BLaER1 (cell line): ENCODE data around the gene RYR3.

Experiments used
- H3K27ac ChIP-seq: shearing (Covaris generic); formaldehyde crosslinking; 2 replicates; pipeline ENCODE4 v1.8.1; 2022
- H3K27me3 ChIP-seq: shearing (Covaris generic); formaldehyde crosslinking; 2 replicates; pipeline ENCODE4 v1.8.1; 2022
- H3K36me3 ChIP-seq: shearing (Covaris generic); formaldehyde crosslinking; 2 replicates; pipeline ENCODE4 v1.8.1; 2022
- H3K4me1 ChIP-seq: shearing (Covaris generic); formaldehyde crosslinking; 2 replicates; pipeline ENCODE4 v1.8.1; 2022
- H3K4me2 ChIP-seq: shearing (Covaris generic); formaldehyde crosslinking; 2 replicates; pipeline ENCODE4 v1.8.1; 2022
- H3K4me3 ChIP-seq: shearing (Covaris generic); formaldehyde crosslinking; 2 replicates; pipeline ENCODE4 v1.8.1; 2022
- H3K9ac ChIP-seq: shearing (Covaris generic); formaldehyde crosslinking; 2 replicates; pipeline ENCODE4 v1.8.1; 2022
- H3K9me3 ChIP-seq: shearing (Covaris generic); formaldehyde crosslinking; 2 replicates; pipeline ENCODE4 v1.8.1; 2022
- H4K20me1 ChIP-seq: shearing (Covaris generic); formaldehyde crosslinking; 2 replicates; pipeline ENCODE4 v1.8.1; 2022
- Cebpa-rat ChIP-seq: shearing (Covaris generic); IDR thresholded peaks from 2 replicates; pipeline ENCODE4 v1.8.1; 2022

Gene RYR3

DNA sequence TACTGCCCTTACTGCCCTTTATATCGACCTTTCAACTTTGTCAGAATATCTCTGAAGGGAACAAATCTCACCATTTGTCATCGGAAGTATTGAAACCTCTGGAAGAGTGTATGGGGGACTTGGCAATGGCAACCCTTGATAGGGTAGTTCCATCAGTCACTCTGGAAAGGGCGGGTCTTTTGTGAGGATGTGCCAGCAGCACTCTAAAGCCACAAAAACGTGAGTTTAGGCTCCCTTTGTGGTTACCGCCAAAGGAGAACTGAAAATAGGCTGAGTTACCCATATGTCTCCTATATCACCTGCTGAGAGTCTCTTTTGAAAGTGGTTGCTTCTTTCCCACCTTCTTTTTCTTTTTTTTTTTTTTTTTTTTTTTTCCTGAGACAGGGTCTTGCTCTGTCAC lies 360.7 kb downstream of the RYR3 start:
- TF ChIP-seq Cebpa-rat: no peak
- Histone ChIP-seq H3K9me3 (no peaks in the 10 kb centered on the region), H3K36me3 (no peaks in the 10 kb centered on the region), H3K4me3 (no peak overlapping the region), H3K27ac (no peak overlapping the region), H3K4me1 (peaks cover 6% of the 10 kb centered on the region; the same call in 1 of the 2 replicates), H3K9ac (no peak overlapping the region), H3K4me2 (no peak overlapping the region), H4K20me1 (no peaks in the 10 kb centered on the region), H3K27me3 (no peaks in the 10 kb centered on the region)

DNA sequence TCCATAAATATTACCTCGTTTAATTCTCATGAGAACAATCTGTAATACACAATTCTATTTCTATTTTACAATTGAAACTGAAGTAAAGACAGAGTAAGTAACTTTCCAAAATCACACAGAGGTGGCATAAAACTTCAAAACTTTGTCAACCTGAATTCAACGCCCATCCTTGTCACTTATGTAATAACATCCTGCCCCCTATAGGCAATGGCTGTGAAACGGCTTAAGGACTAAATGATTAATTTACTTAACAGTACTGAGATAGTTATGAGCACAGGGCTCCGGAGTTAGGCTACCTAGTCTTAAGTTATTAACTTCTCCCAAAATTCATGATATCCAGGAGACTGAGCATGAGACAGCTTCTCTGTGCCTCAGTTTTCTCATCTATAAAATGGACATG lies 364.5 kb downstream of the RYR3 start:
- H3K4me1 ChIP-seq: peaks cover 32% of the 10 kb centered on the region
- no peaks in the 10 kb centered on the region for H3K36me3 ChIP-seq
- no peak overlapping the region for H3K4me2 ChIP-seq
- H3K9ac ChIP-seq: no peak overlapping the region
- no peak overlapping the region for H3K4me3 ChIP-seq
- TF ChIP-seq Cebpa-rat: no peak
- H3K27me3 ChIP-seq: no peaks in the 10 kb centered on the region
- no peak overlapping the region for H3K27ac ChIP-seq
- no peaks in the 10 kb centered on the region for H4K20me1 ChIP-seq
- H3K9me3 ChIP-seq: no peaks in the 10 kb centered on the region

DNA sequence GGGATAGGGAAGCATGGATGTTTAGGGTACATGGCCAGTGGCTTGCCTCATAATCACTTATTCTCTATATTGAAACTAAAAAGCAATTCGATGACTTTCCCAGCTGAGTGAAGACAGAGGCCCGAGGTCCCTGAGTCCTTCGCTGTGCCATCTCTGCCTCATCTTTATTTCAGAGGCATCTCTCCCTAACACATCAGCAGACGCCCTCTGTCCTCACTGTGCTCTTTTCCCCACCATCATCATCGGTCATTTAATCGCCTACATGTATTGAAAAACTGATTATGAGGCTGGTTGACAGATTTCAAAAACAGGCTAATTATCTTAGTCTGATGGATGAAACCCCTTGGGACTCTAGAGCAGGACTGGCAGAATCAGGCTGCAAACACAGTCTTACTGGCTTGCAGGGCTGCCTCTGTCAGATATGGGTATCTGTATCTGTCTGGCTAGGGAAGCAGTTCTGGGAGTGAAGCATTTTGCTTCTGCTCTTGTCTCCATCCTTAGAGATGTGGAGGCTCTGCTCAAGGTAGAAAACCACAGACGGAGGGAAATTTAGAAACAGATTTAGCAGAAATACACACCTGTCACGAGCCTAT lies 366.6 kb downstream of the RYR3 start:
- H3K9me3 ChIP-seq: no peaks in the 10 kb centered on the region
- H3K4me2 ChIP-seq: peak overlapping the region; percentile 9; the same call in 1 of the 2 replicates
- no peaks in the 10 kb centered on the region for H4K20me1 ChIP-seq
- peaks cover 25% of the 10 kb centered on the region for H3K4me1 ChIP-seq
- no peaks in the 10 kb centered on the region for H3K27me3 ChIP-seq
- no peak overlapping the region for H3K4me3 ChIP-seq
- H3K36me3 ChIP-seq: no peaks in the 10 kb centered on the region
- H3K9ac ChIP-seq: no peak overlapping the region
- H3K27ac ChIP-seq: no peak overlapping the region
- TF ChIP-seq Cebpa-rat: no peak

DNA sequence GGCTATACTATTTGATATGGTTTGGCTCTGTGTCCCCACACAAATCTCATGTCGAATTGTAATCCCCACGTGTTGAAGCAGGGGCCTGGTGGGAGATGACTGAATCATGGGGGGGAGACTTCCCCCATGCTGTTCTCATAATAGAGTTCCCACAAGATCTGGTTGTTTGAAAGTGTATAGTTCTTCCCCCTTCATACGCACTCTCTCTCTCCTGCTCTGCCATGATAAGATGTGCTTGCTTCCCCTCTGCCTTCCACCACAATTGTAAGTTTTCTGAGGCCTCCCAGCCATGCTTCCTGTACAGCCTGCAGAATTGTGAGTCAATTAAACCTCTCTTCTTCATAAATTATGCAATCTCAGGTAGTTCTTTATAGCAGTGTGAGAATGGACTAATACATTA lies 367.4 kb downstream of the RYR3 start:
- peaks cover 25% of the 10 kb centered on the region for H3K4me1 ChIP-seq
- H3K27ac ChIP-seq: 0 out of 2 replicates have a peak overlapping the region, but pooled peaks have one; percentile 38
- peak overlapping the region; percentile 31; the same call in 1 of the 2 replicates for H3K4me2 ChIP-seq
- H3K36me3 ChIP-seq: no peaks in the 10 kb centered on the region
- no peak overlapping the region for H3K4me3 ChIP-seq
- no peaks in the 10 kb centered on the region for H3K27me3 ChIP-seq
- H3K9ac ChIP-seq: no peak overlapping the region
- H3K9me3 ChIP-seq: no peaks in the 10 kb centered on the region
- H4K20me1 ChIP-seq: no peaks in the 10 kb centered on the region
- TF ChIP-seq Cebpa-rat: no peak

DNA sequence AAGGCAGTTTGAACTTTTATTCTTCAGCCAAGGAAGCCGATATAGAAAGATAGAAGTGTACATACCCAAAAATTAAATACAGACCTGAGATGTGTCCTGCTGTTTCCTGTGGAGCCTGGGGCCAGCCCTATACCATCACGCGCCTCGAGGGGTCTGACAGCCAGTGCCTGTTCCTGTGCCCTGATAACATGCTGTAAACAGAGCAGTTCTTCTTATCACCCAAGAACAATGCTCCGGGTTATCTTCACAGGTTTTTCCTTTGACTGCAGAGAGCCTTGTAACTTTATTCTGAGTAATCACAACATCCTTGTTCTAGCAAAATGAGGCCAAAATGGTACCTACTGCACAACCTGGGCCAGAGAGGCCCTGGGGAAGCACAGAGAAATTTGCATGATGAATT lies 367.8 kb downstream of the RYR3 start:
- H3K4me3 ChIP-seq: no peak overlapping the region
- peak overlapping the region; percentile 38; the same call in 1 of the 2 replicates for H3K27ac ChIP-seq
- H4K20me1 ChIP-seq: no peaks in the 10 kb centered on the region
- TF ChIP-seq Cebpa-rat: no peak
- no peak overlapping the region for H3K9ac ChIP-seq
- no peaks in the 10 kb centered on the region for H3K36me3 ChIP-seq
- H3K4me1 ChIP-seq: peaks cover 25% of the 10 kb centered on the region
- H3K27me3 ChIP-seq: no peaks in the 10 kb centered on the region
- peak overlapping the region; percentile 31 for H3K4me2 ChIP-seq
- peaks cover 4% of the 10 kb centered on the region; the same call in 1 of the 2 replicates for H3K9me3 ChIP-seq

DNA sequence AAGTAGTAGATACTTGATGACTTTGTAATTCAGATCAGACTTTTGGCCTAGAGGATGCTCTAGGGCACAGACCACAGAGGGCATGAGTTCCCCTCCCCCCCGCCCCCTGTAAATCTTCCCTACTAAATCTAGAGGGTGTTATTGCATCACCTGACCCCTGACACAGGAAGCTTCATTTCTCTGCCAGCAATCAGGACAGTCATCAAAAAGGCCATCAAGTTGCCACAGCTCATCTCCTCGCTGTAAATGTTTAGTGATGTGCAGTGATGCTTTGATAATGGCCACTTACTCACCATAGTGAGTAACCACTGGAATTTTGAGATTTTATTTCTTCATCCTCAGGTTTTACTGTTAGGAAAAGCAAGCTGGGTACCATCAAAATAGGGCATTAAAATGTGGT lies 368.3 kb downstream of the RYR3 start:
- Histone ChIP-seq H3K4me3 (no peak overlapping the region), H4K20me1 (no peaks in the 10 kb centered on the region), H3K9ac (no peak overlapping the region), H3K4me1 (peaks cover 25% of the 10 kb centered on the region), H3K4me2 (peak overlapping the region; percentile 31), H3K27me3 (no peaks in the 10 kb centered on the region), H3K9me3 (peaks cover 4% of the 10 kb centered on the region; the same call in 1 of the 2 replicates), H3K27ac (no peak overlapping the region), H3K36me3 (no peaks in the 10 kb centered on the region)
- TF ChIP-seq Cebpa-rat: no peak

DNA sequence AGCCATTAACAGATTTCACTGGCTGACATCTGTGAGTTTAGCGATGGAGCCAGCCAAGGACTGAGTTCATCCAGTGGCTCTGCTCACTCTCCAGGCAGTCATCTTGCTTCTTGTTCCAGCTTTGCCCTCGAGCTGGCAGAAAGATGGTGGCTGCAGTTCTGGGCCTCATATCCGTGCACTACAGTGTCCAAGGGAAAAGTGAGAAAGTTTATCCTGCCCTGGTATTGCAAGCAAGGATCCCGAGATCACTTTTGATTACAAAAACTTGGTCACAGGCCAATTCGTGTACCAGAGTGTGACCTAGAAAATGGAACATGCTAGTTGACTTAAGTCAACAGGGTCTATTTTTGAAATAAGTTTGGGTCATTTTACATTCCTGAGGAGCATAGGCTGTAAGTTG lies 369.6 kb downstream of the RYR3 start:
- Histone ChIP-seq H3K27ac (no peak overlapping the region), H3K4me2 (no peak overlapping the region), H3K27me3 (no peaks in the 10 kb centered on the region), H3K9ac (no peak overlapping the region), H3K4me1 (peaks cover 25% of the 10 kb centered on the region), H3K36me3 (no peaks in the 10 kb centered on the region), H3K9me3 (peaks cover 4% of the 10 kb centered on the region; the same call in 1 of the 2 replicates), H3K4me3 (no peak overlapping the region), H4K20me1 (no peaks in the 10 kb centered on the region)
- TF ChIP-seq Cebpa-rat: no peak

DNA sequence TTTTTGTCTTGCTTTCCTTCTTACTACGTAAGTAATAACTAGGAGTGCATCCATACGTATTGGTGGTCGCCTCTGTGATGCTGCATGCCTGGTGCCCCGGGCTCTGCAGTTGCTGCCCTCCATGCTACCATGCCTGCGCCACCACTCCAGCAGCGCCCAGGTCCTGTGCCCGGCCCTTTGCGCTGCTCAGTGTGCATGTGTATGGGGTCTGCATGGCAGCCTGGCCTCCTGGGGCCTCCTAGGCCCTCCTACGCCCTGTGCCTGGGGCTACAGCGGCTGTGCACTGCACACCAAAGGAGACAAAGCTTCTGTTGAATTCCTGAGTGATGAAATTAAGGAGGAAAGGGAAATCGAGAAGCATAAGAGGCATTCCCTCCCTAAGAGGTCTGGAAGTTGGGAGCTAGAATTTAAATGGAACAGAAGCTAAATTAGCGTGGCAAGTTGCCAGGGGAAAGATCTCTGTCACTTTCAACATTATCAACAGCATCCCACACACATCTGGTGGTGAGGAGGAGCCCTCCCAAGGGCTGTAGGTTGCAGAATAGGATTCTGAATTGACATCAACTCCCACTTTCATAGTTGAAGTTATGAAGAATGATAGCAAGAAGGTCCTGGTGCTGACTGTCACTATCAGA lies 382.5 kb downstream of the RYR3 start:
- no peaks in the 10 kb centered on the region for H3K36me3 ChIP-seq
- no peak overlapping the region for H3K27ac ChIP-seq
- no peak overlapping the region for H3K4me3 ChIP-seq
- H3K4me2 ChIP-seq: no peak overlapping the region
- H3K27me3 ChIP-seq: no peaks in the 10 kb centered on the region
- no peaks in the 10 kb centered on the region for H4K20me1 ChIP-seq
- no peak for TF ChIP-seq Cebpa-rat
- no peak overlapping the region for H3K9ac ChIP-seq
- no peaks in the 10 kb centered on the region for H3K4me1 ChIP-seq
- no peaks in the 10 kb centered on the region for H3K9me3 ChIP-seq

DNA sequence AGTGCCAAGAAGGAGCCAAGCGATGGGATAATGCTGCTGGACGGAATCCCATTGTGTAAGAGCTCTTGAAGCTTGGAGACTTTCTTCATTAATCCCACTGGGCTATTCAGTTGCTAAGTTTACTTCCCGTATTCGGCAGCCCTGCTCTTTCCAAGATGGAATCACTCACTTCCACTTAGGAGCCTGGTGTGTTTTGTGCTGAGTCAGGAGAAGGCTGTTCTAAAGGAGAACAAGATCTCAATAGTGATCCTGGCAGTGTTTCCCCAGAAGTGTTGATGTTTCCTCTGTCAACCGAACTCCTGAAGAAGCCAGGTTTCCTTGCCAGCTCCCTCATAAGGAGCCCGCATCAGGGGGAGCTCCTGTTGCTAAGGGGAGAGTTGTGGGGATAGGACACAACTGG lies 387.4 kb downstream of the RYR3 start:
- H3K36me3 ChIP-seq: no peaks in the 10 kb centered on the region
- no peaks in the 10 kb centered on the region for H3K4me1 ChIP-seq
- H3K4me3 ChIP-seq: no peak overlapping the region
- no peak overlapping the region for H3K9ac ChIP-seq
- no peak for TF ChIP-seq Cebpa-rat
- no peaks in the 10 kb centered on the region for H3K9me3 ChIP-seq
- no peaks in the 10 kb centered on the region for H4K20me1 ChIP-seq
- H3K27me3 ChIP-seq: no peaks in the 10 kb centered on the region
- H3K4me2 ChIP-seq: no peak overlapping the region
- H3K27ac ChIP-seq: no peak overlapping the region

DNA sequence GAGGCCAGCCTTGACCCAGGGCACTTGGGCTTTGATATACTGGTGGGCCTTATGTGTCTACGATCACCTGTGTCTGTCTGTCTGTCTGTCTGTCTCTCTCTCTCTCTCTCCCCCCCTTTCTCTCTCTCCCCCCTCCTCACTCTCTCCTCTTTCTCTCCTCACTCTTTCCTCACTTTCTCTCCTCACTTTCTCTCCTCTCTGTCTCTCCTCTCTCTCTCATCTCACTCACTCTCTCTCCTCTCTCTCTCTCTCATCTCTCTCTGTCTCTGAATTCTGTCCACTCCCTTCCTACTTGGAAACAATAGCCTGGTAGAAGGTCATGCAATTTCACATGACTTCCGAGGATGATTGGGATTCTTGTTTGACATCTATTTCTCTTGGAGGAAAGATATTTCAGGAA lies 388.4 kb downstream of the RYR3 start:
- Histone ChIP-seq H3K9ac (no peak overlapping the region), H3K9me3 (no peaks in the 10 kb centered on the region), H3K27ac (no peak overlapping the region), H3K4me1 (no peaks in the 10 kb centered on the region), H3K4me3 (no peak overlapping the region), H3K36me3 (no peaks in the 10 kb centered on the region), H4K20me1 (no peaks in the 10 kb centered on the region), H3K4me2 (no peak overlapping the region), H3K27me3 (no peaks in the 10 kb centered on the region)
- no peak for TF ChIP-seq Cebpa-rat
